Vagina (tissue), 2 donors: Measurements from ENCODE around the gene NT5C3B. TPM values are rescaled to one million over a fixed set of nuclear protein-coding genes. Genes with fewer than 3 reads are reported as not detected.
A peak's percentile ranks its signal among the peaks of the same experiment; 100 is the strongest.

ENCODE experiments used
- DNase-seq, 2 donors: peaks; one replicate each; pipeline ENCODE4 v3.0.0-alpha.2; 2017; ENCODE audit errors: extremely low spot score in 2 of 2
- H3K27ac ChIP-seq: fragments of 200-600 bp; sonication (generic); one replicate; pipeline ENCODE4 v1.5.1; 2019
- H3K27me3 ChIP-seq: fragments of 200-600 bp; sonication (generic); one replicate; pipeline ENCODE4 v1.5.1; 2019
- H3K36me3 ChIP-seq, 2 donors: fragments of 200-600 bp; sonication (generic); one replicate each; pipeline ENCODE4 v1.5.1; 2017 to 2019
- H3K4me1 ChIP-seq: fragments of 200-600 bp; sonication (generic); one replicate; pipeline ENCODE4 v1.5.1; 2019
- H3K4me3 ChIP-seq, 2 donors: fragments of 200-600 bp; sonication (generic); 1 replicate in 1 of 2; 2 replicates in 1 of 2; pipeline ENCODE4 v1.5.1; 2016 to 2019
- H3K9me3 ChIP-seq: fragments of 200-600 bp; sonication (generic); one replicate; pipeline ENCODE4 v1.5.1; 2019
- CTCF ChIP-seq, 3 experiments: fragments of 450-650 bp in 2 of 3; fragments of 200-600 bp in 1 of 3; sonication (generic) in 1 of 3; IDR thresholded peaks; one replicate each; pipeline ENCODE4 v1.5.1; 2017 to 2019; ENCODE audit warnings: antibody characterized with exemption in 3 of 3, mild to moderate bottlenecking in 2 of 3, moderate library complexity in 2 of 3
- POLR2A ChIP-seq, 2 donors: fragments of 450-650 bp; IDR thresholded peaks; one replicate each; pipeline ENCODE4 v1.6.1; 2017; ENCODE audit warnings: antibody characterized with exemption in 2 of 2, mild to moderate bottlenecking in 2 of 2, moderate library complexity in 2 of 2
- POLR2AphosphoS5 ChIP-seq, 2 donors: sonication (generic); formaldehyde crosslinking; IDR thresholded peaks; one replicate each; pipeline ENCODE4 v1.9.0; 2017; ENCODE audit warnings: antibody characterized with exemption in 2 of 2, mild to moderate bottlenecking in 2 of 2, low read depth in 1 of 2; ENCODE audit not compliant: insufficient read depth in 1 of 2
- intact Hi-C: fragments of 100-400 bp; cut with DNase I; formaldehyde crosslinking; loops from one replicate; pipeline ENCODE4 v1.15.1; 2023
- total RNA-seq: library from RNA; depleted of rRNA; stranded (reverse); fragments of >200 nt; gene quantifications from one replicate; pipeline ENCODE4 v1.2.3, GENCODE V29; 2016

NT5C3B gene
- total RNA-seq, 1 donor from 2014 or later: 71.5 TPM

GRCh38 chr17:41868568-41868967, 32.5 kb upstream of the NT5C3B start:
- no peaks in the 10 kb centered on the region for H3K9me3 ChIP-seq
- DNase-seq: no peak
- peaks cover 0 to 48% of the 10 kb centered on the region in 2 donors for H3K36me3 ChIP-seq
- H3K4me3 ChIP-seq: no peak overlapping the region
- intact Hi-C loops: no loop called here
- peaks cover 8% of the 10 kb centered on the region for H3K4me1 ChIP-seq
- TF ChIP-seq POLR2A (IDR thresholded peaks at IDR 0.05) (no peak), CTCF (IDR thresholded peaks at IDR 0.05) (no peak), POLR2AphosphoS5 (IDR thresholded peaks at IDR 0.05; ENCODE audit: insufficient read depth in 1 of 2, low read depth in 1 of 2) (no peak)
- no peak overlapping the region for H3K27ac ChIP-seq
- no peaks in the 10 kb centered on the region for H3K27me3 ChIP-seq

GRCh38 chr17:41865596-41865893, 29.5 kb upstream of the NT5C3B start:
- peaks cover 29% of the 10 kb centered on the region for H3K4me1 ChIP-seq
- peak overlapping the region; percentile 85 for H3K27ac ChIP-seq
- TF ChIP-seq CTCF (IDR thresholded peaks at IDR 0.05) (peak in 1 of 3 experiments; percentile 25), POLR2AphosphoS5 (IDR thresholded peaks at IDR 0.05; ENCODE audit: insufficient read depth in 1 of 2, low read depth in 1 of 2) (no peak), POLR2A (IDR thresholded peaks at IDR 0.05) (no peak)
- no peak for DNase-seq
- H3K36me3 ChIP-seq: peaks cover 0 to 27% of the 10 kb centered on the region in 2 donors
- peak overlapping the region; percentile 77 to 95 for H3K4me3 ChIP-seq
- intact Hi-C loops: no loop called here
- H3K9me3 ChIP-seq: no peaks in the 10 kb centered on the region
- no peaks in the 10 kb centered on the region for H3K27me3 ChIP-seq

GRCh38 chr17:41864836-41865595, 29.0 kb upstream of the NT5C3B start, which contains the start of gene KLHL11:
TSS of gene KLHL11 (minus strand) at chr17:41865423. CDS start at chr17:41865370, 53 bp downstream.
- Histone ChIP-seq H3K4me3 (peak within 1 kb of the TSS; percentile 77 to 95), H3K4me1 (peaks cover 34% of the 10 kb centered on the region)

GRCh38 chr17:41864498-41864835, 28.4 kb upstream of the NT5C3B start:
- peak overlapping the region; percentile 85 for H3K27ac ChIP-seq
- intact Hi-C loops: no loop called here
- H3K9me3 ChIP-seq: no peaks in the 10 kb centered on the region
- H3K36me3 ChIP-seq: peaks cover 0 to 25% of the 10 kb centered on the region in 2 donors
- no peak for DNase-seq
- TF ChIP-seq CTCF (IDR thresholded peaks at IDR 0.05) (no peak), POLR2A (IDR thresholded peaks at IDR 0.05) (no peak)
- H3K27me3 ChIP-seq: no peaks in the 10 kb centered on the region
- H3K4me1 ChIP-seq: peaks cover 39% of the 10 kb centered on the region
- H3K4me3 ChIP-seq: peak overlapping the region; percentile 77 to 95

More at GRCh38 chr17:41864836-41865595, 29.0 kb upstream of the NT5C3B start, which contains the start of gene KLHL11:
- Histone ChIP-seq H3K27ac (peak within 1 kb of the TSS; percentile 85), H3K27me3 (no peaks in the 10 kb centered on the region), H3K9me3 (no peaks in the 10 kb centered on the region), H3K36me3 (peaks cover 0 to 27% of the 10 kb centered on the region in 2 donors)
- no peak for DNase-seq
- peak in 1 of 3 experiments; percentile 46 for TF ChIP-seq CTCF (IDR thresholded peaks at IDR 0.05)
- TF ChIP-seq POLR2A (IDR thresholded peaks at IDR 0.05): peak in 1 of 2 donors; percentile 78
- peak in 1 of 2 donors; percentile 65 for TF ChIP-seq POLR2AphosphoS5 (IDR thresholded peaks at IDR 0.05; ENCODE audit: insufficient read depth in 1 of 2, low read depth in 1 of 2)
- intact Hi-C loops: no loop called here
